Vagina (tissue), 2 donors: ENCODE data around the gene DAG1.

Experiments used
- POLR2A ChIP-seq, 2 donors: fragments of 450-650 bp; IDR thresholded peaks; one replicate each; pipeline ENCODE4 v1.6.1; 2017; ENCODE audit warnings: antibody characterized with exemption in 2 of 2, mild to moderate bottlenecking in 2 of 2, moderate library complexity in 2 of 2
- POLR2AphosphoS5 ChIP-seq, 2 donors: sonication (generic); formaldehyde crosslinking; IDR thresholded peaks; one replicate each; pipeline ENCODE4 v1.9.0; 2017; ENCODE audit warnings: antibody characterized with exemption in 2 of 2, mild to moderate bottlenecking in 2 of 2, low read depth in 1 of 2; ENCODE audit not compliant: insufficient read depth in 1 of 2

DNA sequence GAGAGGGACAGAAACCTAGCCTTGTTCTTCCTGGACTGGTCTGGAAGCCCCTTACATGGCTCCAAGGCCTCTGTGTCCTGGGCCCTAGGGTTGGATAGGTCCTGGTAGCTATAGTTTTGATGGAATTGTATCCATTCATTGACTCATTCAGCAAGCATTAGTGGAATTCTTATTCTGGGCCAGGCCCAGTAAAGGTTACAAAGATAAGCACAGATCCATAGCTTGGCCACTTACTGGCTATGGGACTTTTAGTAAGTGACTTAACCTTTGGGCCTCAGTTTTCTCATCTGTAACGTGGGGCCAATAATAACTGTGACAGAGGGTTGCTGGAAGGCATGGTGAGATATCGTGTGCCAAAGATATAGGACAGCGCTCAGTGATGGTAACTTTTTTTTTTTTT is 13.6 kb upstream of the DAG1 start:
- TF ChIP-seq POLR2AphosphoS5 (IDR thresholded peaks at IDR 0.05; ENCODE audit: insufficient read depth in 1 of 2, low read depth in 1 of 2): no peak
- TF ChIP-seq POLR2A (IDR thresholded peaks at IDR 0.05): no peak
